Activated CD8-positive, alpha-beta memory T cell treated with anti-CD3 and anti-CD28 coated beads for 24 hours (primary cell): ENCODE results near the gene ABAT.
"Not testable (repeated sequence)": the region's sequence is repeated elsewhere in the genome, so short reads cannot be mapped to it uniquely, and the experiment has no call there.

ENCODE experiments used
- DNase-seq: peaks from one replicate; pipeline ENCODE4 v3.0.0-alpha.2; 2020

The ABAT gene

GRCh38 chr16:8649829-8650554 lies 24.4 kb upstream of the ABAT start:
- DNase-seq, result no peak

- not testable (repeated sequence) for DNase-seq
Measured at GRCh38 chr16:8651958-8652357, 22.5 kb upstream of the ABAT start.

- no peak for DNase-seq
Measured at GRCh38 chr16:8655184-8655717, 19.2 kb upstream of the ABAT start.

GRCh38 chr16:8656376-8656775 lies 18.0 kb upstream of the ABAT start:
- DNase-seq, result no peak

GRCh38 chr16:8660841-8661301 lies 13.5 kb upstream of the ABAT start:
- peak; percentile 72 for DNase-seq

- DNase-seq, result no peak
Measured at GRCh38 chr16:8661703-8662102, 12.7 kb upstream of the ABAT start.

- no peak for DNase-seq
Measured at GRCh38 chr16:8663192-8664089, 11.0 kb upstream of the ABAT start.

GRCh38 chr16:8665529-8665928 lies 8.9 kb upstream of the ABAT start:
- no peak for DNase-seq

- DNase-seq, result no peak
Measured at GRCh38 chr16:8667492-8667891, 6.9 kb upstream of the ABAT start.

GRCh38 chr16:8668113-8668512 lies 6.3 kb upstream of the ABAT start:
- no peak for DNase-seq

GRCh38 chr16:8669481-8669880 lies 4.9 kb upstream of the ABAT start:
- DNase-seq, result no peak

- DNase-seq, result no peak
Measured at GRCh38 chr16:8670014-8670560, 4.3 kb upstream of the ABAT start.

GRCh38 chr16:8673611-8674412 lies 605 bp upstream of the ABAT start:
- DNase-seq, result no peak

GRCh38 chr16:8675183-8676159 lies 1.1 kb downstream of the ABAT start:
- DNase-seq, result peak; percentile 72

- DNase-seq, result no peak
Measured at GRCh38 chr16:8676160-8676547, 1.7 kb downstream of the ABAT start.

GRCh38 chr16:8676737-8677375 lies 2.4 kb downstream of the ABAT start:
- DNase-seq, result no peak

GRCh38 chr16:8677481-8677880 lies 3.1 kb downstream of the ABAT start:
- no peak for DNase-seq

GRCh38 chr16:8678068-8678927 lies 3.9 kb downstream of the ABAT start:
- no peak for DNase-seq

GRCh38 chr16:8679151-8679550 lies 4.7 kb downstream of the ABAT start:
- DNase-seq, result no peak
